ENCODE results near the gene CD1C.
"Not testable (repeated sequence)": the region's sequence is repeated elsewhere in the genome, so short reads cannot be mapped to it uniquely, and the experiment has no call there.

CD1C gene

DNA sequence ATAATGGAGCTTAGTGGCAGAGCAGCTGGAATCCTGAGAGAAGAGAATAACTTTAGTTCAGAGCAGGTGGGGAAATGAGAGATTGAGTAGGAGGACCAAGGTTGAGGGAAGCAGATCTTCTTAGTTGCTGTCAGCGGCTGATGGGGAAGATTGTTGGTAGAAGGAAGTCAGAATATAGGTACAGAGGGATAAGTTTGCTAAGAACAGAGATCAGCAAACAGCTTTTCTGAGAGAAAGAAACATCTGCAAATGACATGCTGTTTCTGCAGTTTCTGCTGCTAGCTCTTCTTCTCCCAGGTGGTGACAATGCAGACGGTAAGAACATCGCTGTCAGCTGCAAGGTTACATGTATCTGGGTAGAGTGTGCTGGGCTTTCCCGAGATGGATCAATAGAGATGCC lies at the start of gene CD1C:
TSS of gene CD1C (plus strand) at position 113 of the 400 bp plus-strand sequence. CDS start at position 255, 142 bp downstream.
- no peak for DNase-seq

DNA sequence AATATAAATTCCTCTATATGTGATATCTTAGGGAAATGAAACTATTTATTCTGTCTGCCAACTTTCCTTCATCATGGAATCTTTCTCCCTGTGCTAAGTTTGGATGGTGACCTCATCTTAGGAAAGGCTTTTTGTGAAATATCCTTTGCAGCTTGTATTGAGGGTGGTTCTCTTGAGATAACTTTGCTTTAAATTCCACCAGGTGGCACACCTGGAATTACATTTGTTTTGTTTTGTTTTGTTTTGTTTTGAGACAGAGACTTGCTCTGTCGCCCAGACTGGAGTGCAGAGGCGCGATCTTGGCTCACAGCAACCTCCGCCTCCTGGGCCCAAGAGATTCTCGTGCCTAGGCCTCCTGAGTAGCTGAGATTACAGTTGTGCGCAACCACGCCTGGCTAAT lies 43.1 kb upstream of the CD1C start:
- DNase-seq: no peak

- DNase-seq: no peak
These were observed 41.6 kb upstream of the CD1C start for GRCh38 chr1:158248118-158248517.

DNA sequence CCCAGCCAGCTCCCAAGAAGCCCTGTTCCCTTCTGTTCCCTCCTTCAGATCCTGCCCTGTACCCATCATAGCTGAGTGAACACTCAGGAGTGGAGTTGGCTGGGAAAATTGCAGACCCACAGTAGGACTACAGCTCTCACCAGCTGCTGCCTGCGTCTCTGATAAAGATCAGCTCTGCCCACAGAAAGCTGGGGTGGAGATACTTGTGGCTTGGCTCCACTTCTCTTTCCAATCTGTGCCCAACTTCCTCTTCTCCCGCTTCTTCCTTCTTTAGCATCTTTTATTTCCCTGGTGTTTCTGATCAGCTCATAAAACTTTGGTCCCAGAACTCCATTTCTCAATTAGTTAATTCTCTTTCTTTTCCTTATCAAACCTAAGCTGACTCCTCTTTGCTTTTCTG lies 41.0 kb upstream of the CD1C start:
- DNase-seq: no peak

DNA sequence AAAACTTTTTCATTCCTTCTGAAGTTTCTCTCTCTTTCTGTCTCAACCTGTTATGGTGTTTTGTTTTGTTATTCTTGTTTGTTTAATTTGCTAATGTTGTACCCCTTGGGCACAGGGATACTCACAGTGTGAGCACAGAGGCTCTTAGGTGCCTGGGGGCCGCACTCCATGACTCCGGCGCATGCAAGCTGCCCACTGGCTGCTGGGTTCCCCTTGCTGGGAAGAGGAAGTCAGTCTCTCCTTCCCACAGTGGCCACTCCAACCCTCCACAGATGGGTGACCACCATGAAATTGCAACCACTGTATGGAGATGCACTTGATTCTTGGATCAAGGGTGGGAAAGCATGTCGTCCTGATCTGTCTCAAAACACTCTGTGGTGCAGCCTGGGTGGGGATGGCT lies 40.1 kb upstream of the CD1C start:
- DNase-seq: no peak

DNA sequence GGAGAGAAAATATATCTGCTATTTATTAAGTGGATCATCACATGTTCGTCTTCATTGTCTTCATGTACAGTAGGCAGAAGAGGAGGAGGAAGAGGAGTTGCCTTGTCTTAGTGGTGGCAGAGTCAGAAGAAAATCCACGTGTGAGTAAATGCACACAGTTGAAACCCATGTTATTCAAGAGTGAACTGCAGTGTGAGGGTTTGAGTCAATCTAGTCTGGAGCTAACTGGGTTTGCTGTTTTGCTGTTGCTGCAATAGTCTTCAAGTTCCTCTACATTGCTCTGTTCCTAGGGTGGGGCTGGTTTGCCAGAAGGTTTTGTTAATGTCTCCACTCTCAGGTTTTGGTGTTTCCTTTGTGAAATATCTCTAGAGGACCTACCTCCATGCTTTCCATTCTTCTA lies 38.6 kb upstream of the CD1C start:
- no peak for DNase-seq

DNA sequence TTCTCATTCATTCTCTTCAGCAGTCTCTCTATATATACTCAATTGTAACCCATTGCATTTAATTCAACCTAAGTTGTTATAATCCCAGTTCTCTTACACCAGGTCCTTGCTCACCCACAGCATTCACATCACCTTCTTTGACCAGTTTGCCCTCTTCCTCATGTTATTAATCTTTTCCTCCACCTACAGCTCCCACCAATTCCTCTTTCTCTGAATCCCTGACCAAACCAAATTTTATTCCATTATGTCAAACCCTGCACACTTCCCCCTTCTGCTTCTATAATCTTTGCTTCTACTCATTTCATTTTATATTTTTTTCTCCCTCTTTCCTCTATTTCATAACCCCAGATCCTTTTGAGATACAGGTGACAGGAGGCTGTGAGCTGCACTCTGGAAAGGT lies 34.1 kb upstream of the CD1C start:
- DNase-seq: no peak

GRCh38 chr1:158256747-158257146 lies 33.0 kb upstream of the CD1C start:
- not testable (repeated sequence) for DNase-seq

- DNase-seq: no peak
These were observed 31.8 kb upstream of the CD1C start for GRCh38 chr1:158257888-158258287.

DNA sequence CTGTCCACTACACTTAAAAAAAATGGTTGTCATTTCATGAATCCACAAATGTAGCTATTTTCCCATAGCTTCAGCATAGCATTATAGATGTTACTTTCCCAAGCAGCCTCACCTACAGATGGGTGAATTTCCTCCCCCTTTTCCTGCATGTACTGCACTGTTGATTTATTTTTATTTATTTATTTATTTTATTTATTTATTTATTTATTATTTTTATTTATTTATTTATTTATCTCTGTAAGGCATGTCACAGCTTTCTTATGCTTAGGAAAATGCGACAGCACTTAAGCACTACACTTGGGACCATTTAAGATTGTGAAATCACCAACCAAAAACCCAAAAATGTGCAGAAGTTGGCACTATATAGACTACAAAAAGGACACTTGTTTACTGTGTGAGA lies 30.6 kb upstream of the CD1C start:
- no peak for DNase-seq

DNA sequence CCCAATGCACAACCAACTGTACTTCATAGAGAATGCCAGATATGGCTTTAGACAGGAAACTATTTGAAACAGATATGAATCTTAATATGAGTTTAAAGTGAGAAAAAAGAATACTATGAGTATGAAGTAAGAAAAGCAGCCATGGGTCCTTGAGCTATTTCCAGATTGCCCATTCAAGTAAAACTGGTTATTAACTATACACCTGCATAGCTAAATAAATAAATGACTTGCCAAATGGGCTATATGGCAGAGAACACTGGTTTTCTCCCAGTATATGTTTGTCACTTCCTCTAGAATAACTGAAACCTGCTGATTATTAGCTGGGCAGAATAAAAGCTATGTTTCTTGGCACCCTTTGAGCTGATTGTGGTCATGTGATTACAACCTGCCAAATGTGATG lies 17.0 kb upstream of the CD1C start:
- DNase-seq: no peak

DNA sequence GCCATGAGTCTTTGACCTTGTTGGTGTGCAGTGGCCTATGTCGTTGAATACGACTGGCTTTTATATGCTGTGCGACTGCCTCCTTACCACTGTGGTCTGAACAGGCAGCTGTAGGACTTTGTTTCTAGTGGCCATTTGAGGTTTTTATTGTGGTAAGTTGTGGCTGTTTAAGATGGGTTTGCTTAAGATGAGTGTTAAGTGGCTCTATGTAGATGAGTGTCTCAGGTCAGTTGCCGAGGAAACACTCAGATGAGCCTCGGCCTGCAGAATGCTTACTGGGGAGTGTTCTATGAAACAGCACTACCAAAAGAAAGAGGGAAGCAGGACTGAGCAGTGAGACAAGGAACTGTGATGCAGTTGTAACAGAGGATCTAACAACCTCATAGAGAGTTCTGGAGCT lies 14.9 kb upstream of the CD1C start:
- no peak for DNase-seq

- not testable (repeated sequence) for DNase-seq
These were observed 7.3 kb upstream of the CD1C start for GRCh38 chr1:158282421-158282820.

GRCh38 chr1:158283965-158284364 lies 5.8 kb upstream of the CD1C start:
- no peak for DNase-seq

GRCh38 chr1:158285756-158286241 lies 3.9 kb upstream of the CD1C start:
- no peak for DNase-seq

DNA sequence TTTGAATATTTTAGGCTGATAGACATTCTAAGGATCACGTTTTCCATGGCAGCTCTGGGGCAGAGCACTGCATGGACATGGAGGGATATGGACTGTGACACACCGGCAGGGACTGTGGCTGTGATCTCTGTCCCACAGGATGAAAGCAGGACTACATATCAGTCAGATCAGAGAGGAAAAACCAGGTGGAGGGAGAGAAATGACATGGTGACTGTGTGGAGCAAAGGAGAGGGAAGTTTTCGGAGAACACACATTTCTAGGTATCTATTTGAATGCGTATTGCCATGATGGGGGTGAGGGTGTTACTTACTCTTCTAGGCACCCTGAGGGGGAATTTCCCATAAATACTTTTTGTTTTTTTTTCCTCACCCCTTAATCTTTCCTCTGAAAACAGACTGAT lies 3.2 kb upstream of the CD1C start:
- no peak for DNase-seq

DNA sequence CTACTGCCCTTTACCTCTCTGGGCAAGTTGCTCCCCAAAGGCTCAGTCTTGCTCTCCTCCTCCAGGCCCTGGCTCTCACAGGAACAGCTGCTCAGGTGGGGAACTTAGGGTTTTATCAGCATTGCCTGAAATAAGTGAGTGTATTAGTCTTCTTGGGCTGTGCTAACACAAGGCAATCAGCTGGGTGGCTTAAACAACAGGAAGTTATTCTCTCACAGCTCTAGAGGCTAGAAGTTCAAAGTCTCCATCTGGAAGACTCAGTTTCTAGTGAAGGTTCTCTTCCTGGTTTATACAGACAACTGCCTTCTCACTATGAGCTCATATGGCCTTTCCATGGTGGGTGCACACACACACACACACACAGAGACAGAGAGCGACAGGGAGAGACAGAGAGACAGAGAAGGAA lies 2.8 kb upstream of the CD1C start:
- DNase-seq: no peak

DNA sequence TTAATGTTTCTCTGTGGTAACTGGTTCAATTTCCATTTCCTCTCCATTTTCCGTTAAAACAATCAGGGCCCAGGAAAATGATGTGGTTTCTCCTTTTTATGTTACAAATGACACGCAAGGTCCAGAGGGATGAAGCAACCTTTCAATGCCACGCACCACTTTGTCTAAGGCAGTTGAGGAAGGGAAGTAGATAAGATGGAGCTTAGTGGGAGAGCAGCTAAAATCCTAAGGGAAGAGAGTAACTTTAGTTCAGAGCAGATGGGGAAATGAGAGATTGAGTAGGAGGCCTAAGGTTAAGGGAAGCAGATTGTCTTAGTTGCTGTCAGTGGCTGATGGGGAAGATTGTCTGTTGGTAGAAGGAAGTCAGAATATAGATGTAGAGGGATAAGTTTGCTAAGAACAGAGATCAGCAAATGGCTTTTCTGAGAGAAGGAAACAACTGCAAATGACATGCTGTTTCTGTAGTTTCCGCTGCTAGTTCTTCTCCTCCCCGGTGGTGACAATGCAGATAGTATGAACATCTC lies 660 bp downstream of the CD1C start:
- no peak for DNase-seq

- DNase-seq: no peak
These were observed 6.1 kb downstream of the CD1C start for GRCh38 chr1:158295791-158296190.

- no peak for DNase-seq
These were observed 20.9 kb downstream of the CD1C start for GRCh38 chr1:158310623-158311022.

DNA sequence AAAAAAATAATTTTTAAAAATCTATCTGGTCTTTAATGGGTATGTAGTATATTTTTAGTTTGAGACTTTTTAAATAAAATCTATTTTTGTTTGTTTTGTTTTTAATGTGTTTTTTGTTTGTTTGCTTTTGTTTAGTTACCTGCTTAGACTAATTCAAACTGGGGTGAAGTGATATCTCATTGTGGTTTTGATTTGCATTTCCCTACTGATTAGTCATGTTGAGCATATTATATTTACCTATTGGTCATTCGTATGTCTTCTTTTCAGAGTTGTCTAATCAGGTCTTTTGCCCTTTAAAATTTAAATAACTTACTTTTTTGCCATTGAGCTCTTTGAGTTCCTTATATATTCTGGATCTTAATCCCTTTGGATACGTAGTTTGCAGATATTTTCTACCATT lies 21.3 kb downstream of the CD1C start:
- DNase-seq: no peak

DNA sequence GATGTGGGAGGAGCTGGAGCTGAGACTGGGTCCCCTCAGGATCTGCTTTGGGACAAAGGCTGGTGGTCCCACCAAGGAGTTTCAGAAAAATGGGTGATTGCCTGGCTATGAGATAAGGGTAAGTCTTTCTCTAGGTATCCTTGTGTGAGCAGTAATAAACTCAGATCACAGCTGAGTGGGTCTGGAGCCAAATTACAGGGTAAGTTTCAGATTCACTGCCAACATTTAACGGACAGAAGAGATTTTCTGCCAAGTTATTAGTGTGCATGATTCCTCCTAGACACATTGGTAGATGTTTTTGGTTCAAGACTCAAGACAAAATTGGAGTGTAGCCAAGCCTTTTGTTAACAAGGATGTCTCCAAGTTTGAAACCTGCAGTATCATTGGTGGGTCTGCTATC lies 34.1 kb downstream of the CD1C start:
- no peak for DNase-seq

DNA sequence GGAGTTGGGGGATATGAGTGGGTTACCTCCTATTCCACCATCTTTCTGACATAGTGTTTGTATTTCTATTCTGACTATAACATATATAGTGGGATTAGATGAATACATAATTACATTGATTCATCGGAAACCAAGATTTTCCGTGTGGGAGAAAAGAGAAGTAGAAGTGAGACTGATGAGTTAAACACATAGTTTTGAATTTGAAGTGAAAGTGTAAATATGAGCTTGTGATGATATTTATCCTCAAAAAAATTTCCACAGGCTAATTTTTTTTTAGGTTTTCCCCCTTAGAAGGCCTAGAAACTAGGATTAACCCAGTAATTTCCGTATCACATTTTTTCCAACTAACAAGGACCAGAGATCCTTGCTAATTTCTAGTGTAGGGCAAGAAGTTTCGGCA lies 34.7 kb downstream of the CD1C start:
- DNase-seq: no peak

DNA sequence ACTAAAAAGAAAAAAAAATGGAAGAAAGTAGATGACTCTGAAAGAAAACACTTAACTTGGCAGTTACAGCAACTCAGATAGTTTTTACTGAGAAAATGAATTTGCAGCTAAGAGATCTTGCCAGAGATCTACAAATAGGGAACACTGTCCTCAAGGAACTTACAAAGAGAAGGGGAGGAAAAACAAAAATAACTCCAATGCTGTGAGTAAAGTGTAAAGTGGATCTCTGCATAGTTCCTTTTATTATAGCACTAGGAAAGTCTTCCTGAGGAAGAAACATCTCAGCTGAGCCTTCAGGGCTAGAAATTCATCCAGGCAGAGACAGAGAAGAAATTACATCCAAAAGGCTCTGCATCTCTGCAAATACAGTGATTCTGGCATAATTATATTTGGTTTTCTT lies 37.8 kb downstream of the CD1C start:
- no peak for DNase-seq

DNA sequence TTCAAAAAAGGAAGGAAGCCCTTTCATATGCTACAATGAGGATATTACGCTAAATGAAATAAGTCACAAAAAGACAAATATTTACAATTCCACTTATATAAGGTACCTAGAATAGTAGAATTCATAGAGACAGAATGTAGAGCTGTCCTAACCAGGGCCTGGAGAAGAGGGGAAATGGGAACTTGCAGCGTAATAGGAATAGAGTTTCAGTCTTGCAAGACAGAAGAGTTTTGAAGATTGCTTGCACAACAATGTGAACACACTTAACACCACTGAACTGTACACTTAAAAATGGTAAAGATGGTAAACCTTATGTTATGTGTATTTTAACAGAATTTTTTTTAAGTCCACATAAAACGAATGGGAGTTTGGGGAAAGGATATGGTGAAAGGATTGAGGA lies 38.7 kb downstream of the CD1C start:
- no peak for DNase-seq

GRCh38 chr1:158329300-158329699 lies 39.6 kb downstream of the CD1C start:
- DNase-seq: no peak

All from SHP77 (cell line).